Daoy (cell line): ENCODE measurements around the gene FRAS1. TPM values are rescaled to one million over a fixed set of nuclear protein-coding genes. Genes with fewer than 3 reads are reported as not detected.
"Not testable (repeated sequence)": the region's sequence is repeated elsewhere in the genome, so short reads cannot be mapped to it uniquely, and the experiment has no call there.

ENCODE experiments used
- DNase-seq: peaks from one replicate; pipeline ENCODE4 v3.0.0-alpha.2; 2015; ENCODE audit warnings: low read depth
- total RNA-seq: library from RNA; depleted of rRNA; stranded (reverse); fragments of >200 nt; shearing (Covaris generic); gene quantifications from 2 replicates; pipeline ENCODE4 v1.2.3, GENCODE V29; 2014

FRAS1 gene
- total RNA-seq, 1 experiment from 2014 or later: 1.9 TPM

DNA sequence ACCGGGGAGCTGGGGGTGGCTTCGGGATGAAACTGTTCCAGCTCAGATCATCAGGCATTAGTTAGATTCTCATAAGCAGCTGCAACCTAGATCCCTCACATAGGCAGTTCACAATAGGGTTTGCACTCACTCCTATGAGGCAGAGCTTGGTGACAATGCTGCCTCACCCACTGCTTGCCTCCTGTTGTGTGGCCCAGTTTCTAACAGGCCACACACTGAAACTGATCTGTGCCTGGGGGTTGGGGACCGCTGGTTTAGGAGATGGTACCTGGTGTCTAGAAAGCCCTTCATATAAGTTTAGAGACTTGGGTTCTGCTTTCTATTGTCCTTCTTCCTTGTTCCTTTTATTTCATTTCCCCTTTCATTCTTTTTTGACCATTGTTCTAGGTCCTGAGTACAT lies 234.2 kb downstream of the FRAS1 start:
- no peak for DNase-seq

DNA sequence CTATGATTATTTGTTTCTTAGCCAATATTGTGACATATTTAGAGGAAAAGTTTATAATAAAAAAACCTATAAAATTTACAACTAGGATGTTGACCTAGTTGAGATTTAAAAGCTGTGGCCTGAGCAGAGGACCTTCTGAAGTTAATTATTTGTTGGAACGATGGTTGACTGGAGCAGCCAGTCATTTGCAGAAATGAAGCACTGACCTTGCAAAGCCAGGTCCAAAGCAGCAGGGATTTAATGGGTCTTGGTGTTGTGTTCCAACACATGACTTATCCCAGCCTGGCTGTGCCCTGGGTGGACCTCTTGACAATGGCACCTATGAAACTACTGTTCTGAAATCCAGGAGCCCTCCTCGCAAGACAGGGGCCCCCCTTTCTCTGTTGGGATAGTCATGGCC lies 235.2 kb downstream of the FRAS1 start:
- DNase-seq: no peak

DNA sequence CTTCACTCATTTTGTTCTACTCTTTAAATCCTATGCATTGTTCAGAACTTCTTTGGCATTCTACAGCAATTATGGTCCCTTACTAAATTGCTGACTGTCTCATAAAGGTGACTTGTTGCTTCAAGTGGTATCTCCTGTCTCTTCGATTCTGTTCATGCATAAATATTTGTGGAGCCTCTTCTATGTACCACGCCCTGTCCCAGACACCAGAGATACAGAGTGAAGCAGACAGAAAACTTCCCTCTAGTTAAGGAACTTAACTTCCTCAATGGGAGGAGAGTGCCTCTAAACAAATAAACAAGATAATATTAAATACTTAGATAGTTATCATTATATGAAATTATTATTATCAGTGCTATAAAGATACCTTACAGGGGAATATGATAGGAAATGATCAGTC lies 235.7 kb downstream of the FRAS1 start:
- no peak for DNase-seq

DNA sequence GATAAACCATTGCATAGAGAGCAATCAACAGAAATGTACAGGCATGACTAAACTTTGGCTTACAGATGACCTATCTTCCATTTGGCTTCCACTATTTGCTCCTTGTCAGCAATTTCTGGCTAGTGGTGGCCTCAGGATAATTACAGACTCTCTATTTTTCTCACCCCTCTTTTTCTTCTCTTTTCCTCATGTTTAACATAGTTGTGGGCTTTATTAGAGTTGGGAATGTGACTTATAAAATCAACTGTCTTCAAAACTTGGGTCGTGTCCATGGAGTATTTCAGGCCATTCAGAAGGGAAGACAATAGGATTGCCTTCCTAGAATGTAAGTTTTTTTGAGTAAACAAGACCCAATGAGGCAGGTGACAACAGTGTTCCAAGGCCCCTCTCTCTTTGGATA lies 236.2 kb downstream of the FRAS1 start:
- DNase-seq: peak; percentile 10

DNA sequence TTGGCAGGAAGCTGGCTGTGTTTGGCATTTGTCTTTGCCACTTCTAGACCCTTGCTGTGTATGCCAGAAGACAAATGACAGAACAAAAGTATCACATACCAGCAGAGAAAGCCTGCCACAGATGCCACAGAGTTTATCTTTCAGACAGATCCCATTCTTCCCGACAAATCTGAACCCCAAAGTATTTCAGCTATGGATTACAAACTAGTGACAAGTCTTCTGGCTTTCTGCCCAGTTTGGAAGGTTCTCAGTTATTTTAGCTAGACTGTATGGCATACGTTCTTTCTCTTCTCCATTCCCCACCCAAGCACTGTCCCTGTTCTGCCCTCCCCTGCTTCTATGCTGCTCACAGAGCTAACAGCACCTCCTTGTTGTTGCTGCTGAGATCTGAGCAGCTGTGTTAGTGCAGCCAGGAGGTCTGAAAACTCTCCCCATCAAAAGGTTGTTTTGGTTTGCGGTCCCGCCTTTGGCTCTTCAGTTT lies 236.7 kb downstream of the FRAS1 start:
- peak; percentile 78 for DNase-seq

DNA sequence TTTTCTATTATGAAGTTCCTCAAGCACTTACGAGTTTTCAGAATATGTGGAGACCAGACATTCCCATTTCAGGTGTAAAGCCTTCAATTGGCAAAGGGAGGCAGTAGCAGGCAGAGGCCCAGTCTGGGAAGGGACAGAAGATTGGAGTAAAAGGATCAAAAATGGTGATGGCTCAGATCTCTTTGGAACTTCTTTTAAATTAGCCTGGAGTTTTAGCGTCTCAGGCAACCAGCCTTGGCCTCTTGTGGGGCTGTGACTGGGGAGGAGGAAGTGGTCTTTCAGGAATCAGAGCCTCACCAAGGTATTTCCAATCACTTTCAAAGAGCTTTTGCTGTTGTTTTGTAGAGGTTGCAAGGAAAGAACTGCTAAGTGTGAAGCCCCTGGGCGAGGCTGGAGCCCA lies 239.1 kb downstream of the FRAS1 start:
- no peak for DNase-seq

DNA sequence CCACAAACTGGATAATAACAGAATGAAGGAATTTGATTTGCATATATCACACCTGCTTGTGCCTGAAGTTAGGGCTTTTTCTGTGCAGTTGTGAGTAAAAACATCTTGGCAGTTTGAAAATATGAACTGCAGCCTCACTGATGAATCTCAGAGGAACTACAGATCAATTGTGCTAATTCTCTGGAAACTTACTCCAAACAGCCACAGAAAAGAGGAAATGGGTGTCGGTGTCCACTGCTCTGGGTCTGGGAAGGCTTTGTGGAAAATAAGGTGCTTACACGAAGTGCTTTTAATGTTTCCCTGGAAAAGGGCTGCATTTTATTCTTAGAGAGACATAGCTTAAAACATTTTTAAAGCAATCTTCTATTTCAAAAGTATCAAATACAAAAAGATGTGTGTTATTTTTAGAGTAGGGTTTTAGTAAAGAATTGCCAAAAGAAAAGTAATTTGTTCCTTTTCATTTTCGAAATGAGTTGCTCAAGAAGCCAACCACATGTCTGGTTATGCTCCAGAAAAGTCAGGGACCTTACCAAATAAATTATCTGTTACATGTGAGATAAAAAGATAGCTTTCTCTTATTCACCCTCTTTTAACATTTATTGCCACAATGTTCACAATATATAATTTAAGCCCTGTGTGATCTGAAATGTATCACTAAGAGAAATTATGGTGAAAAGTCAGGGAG lies 240.1 kb downstream of the FRAS1 start:
- DNase-seq: no peak

DNA sequence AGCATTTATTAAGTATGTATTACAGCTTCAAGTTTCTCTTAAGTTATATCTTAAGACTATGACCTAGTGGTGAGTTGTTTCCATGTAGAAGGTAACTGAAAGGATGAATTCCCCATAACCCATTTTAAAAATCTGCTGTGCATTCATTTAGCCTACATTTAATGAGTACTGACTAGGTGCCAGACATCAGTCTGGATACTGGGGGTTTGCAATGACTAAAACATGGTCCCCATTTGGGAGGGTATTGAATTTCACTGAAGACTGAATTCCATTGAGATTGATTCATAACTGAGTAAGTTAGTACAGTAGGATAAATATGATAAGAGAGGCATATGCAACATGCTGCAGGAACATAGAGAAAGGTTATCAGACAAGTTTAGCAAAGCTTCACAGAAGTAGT lies 241.5 kb downstream of the FRAS1 start:
- peak; percentile 43 for DNase-seq

DNA sequence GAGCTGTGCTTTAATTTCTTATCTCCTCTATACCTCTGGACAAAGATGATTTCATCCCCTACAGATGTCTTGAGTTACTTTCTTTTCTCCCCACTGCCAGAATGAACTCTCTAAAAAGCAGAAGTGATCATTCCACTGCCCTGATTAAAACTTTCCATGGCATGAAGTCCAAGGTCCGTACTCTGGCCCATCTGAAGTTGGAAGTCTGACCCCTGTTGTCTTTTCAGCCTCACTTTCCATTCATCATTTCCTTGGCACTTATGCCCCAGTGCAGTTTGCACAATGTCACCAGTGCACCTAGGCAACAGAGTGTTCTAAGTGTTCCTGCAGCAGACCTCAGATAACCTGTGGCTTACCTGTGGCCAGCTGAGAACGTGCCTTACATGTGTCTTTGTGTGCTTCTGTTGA lies 242.4 kb downstream of the FRAS1 start:
- DNase-seq: no peak

DNA sequence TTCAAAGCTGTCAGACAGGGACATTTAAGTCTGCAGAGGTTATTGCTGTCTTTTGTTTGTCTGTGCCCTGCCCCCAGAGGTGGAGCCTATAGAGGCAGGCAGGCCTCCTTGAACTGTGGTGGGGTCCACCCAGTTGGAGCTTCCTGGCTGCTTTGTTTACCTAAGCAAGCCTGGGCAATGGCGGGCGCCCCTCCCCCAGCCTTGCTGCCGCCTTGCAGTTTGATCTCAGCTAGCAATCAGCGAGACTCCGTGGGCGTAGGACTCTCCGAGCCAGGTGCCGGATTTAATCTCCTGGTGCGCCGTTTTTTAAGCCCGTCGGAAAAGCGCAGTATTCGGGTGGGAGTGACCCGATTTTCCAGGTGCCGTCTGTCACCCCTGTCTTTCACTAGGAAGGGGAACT lies 250.1 kb downstream of the FRAS1 start:
- DNase-seq: not testable (repeated sequence)

DNA sequence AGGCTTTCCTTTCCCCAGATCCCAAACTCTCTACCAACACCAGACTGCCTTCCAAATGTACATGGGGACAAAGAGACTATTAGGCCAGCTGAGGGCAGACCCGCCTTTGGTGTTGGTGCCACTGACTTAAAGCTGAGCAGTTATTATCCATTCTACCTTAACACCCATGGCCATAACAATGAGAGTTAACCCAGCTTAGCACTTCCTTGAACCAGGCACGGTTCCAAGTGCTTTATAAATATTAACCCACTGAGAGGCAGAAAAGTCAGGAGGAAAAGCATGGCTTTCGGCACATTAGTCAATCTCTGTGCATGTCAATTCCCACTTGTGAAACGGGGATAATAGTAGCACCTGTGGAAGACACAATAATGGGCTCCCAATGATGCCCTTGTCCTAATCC lies 251.4 kb downstream of the FRAS1 start:
- no peak for DNase-seq

DNA sequence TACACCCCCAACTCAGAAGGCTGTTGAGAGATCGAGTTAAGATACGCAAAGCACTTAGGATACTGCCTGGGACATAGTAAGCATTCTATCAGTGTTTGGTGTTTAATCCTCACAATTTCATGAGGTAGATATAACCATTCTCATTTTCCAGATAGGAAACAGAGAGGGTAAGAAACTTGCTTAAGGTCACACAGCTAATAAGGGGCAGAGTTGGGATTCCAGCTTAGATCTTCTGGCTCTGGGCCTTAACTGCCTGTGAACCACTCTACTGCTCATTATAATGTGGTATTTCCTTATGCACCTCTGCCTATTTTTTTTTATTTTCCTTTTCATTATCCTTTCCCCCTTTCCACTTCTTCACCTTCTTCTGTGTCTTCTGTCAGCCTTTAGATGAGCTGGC lies 252.2 kb downstream of the FRAS1 start:
- no peak for DNase-seq

DNA sequence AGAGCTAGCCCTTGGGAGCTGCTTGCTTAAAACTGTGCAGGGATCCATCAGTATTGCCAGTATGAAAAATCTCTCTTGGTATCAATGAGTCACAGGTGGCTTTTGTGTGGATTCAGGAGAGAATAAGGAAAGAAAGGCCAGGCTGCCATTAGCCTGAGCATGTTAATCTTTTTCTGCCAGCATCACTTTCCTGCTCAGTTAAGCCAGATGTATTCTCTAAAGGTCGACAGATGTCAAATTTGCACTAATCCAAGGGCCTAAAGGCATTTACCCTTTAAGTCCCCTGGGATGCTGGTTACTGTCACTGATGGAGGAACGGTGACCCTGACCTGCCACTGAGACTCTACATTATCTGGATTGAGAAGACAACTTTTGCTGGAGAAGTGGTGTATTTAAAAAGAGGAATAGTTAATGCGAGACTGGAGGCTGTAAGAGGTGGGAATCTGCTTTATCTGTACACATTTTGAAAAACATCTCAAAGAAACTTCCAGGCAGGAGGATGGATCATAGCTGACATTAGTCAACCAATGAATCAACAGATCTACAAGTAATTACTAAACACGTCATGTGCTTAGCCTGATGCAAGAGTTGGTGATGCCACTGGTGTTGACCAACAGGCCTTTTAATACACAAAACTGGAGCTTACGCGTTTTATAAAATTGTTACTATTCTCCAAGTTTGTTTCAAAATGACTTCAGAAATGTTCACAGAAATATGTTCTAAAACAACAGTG lies 253.1 kb downstream of the FRAS1 start:
- DNase-seq: no peak

DNA sequence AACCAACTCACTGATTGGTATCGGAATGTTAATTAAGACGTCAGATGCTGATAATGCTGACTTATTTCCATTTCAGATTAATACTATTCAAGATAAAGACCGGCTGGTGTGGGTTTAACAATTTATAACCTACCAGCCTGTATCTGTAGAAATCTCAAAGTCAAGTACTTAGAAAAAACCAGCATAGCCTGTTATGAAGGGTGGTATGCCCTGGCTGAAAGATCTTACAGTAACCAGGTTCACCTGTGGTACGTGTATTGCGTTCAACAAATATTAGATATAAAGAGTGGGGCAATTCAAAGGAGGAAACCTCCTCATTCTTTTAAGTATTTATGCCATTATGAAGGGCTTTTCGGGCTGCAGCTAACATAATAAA lies 253.6 kb downstream of the FRAS1 start:
- DNase-seq: no peak

DNA sequence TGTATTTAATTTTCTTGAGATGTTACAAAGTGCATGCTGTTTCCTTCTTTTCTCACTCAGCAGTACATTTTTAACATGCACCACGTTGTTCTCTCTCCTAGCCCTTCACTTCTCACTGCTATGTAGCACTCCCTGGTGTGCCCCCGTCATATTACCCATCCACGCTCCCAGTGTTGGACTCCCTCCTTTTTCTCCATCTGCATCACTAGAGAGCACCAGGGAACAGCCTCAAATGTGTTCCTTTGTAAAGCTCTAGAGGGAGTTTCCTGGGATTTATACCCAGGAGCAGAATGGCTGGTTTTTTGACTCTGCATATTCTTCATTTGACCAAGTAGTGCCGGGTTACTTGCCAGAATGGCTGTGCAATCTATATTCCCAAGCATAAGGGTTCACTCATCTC lies 254.2 kb downstream of the FRAS1 start:
- no peak for DNase-seq

DNA sequence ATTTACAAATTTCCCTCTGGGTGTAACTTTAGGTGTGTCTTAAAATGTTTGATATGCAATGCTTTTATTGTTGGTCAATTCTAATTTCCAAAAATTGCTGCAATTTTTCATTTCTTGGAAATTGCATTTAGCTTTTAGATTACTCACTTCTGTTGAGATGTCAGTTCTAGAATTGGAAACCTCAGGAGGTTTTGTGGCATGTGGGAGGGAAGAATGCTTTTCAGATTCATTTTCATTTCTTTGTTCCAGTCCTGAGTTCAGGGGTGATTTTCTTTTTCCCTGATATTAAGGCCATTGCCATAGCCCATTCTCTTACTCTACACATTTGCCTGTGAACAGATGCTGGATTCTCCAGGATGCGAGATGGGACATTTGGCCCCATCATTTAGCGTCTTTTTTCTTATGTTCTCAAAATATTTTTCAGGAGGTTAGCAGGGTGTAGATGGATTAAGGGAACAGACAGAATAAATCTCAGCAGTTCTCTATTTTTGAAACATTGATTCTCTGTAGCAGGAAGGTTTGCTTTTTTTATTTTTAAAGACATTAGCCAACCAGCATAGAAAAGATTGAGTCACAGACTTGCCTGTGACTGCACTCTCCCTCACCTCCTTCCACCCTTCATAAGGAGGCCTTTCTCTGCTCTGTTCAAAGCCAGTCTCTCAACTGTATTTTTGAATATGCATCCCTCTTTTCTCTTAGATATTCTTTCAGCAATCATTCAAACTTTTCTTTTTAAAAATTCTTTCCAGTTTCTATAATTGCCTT lies 256.0 kb downstream of the FRAS1 start:
- no peak for DNase-seq

DNA sequence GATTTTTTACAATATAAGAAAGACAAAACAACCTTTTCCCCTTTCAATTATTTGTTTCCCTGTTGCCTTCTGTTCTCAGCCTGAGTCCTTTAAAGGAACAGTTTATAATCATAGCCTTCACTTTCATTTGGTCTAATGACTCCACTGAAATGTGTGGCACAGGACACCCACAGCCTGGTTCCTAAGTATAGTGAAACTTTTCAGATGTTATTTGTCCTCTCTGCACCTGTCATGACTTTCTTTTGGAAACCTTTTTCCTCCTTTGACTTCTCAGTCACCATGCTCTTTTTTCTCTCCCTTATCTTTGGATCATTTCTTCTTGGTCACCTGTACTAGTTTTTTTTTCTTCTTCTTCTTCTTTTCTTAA lies 256.6 kb downstream of the FRAS1 start:
- no peak for DNase-seq

DNA sequence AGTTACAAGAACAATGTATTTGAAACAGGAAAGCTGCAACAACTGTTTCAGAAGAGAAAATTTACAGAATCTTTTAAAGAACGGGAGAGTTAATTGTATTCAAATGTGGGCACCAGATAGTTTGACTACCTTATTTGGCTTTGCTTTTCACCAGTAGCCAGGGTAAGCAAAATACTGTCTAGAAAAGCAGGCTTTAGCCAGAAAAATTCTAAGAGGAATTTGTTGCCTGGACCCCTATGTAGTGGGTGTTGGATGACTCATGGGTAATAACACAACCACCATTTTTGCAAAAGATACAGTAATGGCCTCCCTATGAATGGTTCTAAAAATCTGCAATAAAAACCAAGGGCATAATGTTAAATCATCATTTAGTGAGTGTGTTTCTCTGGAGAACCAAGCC lies 261.0 kb downstream of the FRAS1 start:
- no peak for DNase-seq

DNA sequence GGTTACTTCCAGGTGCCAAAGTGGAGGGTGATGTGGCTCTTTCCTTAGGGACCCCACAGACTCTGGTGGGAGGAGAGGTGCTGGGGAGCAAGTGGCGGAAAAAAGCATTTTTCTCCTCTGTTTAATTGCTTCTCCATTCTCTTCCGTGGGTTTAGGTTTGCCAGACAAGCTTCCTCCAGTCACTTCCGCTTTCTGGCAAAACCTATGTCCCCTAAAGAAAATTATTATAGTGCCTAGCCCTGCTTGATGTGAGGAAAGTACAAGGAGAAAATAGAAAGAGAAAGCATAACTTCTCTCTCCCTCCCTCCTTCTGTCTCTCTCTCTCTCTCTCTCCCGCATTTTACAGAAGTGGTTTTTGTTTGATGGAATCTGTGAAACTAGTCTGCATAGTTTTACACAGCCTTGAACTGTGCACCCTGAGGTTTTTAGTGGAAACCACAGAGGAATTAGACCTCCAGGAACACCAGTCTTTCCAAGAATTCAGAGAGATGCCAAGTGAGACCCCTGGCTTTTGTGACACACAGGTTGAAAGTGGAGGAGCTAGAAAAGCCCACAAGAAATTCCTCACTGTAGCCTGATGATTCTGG lies 263.3 kb downstream of the FRAS1 start:
- no peak for DNase-seq

DNA sequence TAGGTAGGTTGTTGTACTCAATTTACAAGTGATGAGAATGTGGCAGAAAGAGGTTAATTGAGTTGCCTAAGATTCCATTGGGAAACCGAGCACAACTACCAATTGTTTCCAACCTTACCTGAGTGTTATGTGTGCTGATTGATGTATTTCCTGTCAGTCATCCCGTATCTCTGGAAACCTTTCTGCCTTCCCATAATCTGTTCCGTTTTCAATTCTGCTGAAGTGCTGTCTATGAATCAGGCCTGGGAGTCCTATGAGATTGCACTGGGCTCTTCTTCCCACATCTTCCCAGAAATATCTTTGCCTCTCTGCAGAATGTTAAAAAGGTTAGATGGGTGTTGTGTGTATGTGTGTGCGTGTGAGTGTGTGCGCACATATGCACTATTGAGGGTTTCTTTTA lies 264.9 kb downstream of the FRAS1 start:
- no peak for DNase-seq

DNA sequence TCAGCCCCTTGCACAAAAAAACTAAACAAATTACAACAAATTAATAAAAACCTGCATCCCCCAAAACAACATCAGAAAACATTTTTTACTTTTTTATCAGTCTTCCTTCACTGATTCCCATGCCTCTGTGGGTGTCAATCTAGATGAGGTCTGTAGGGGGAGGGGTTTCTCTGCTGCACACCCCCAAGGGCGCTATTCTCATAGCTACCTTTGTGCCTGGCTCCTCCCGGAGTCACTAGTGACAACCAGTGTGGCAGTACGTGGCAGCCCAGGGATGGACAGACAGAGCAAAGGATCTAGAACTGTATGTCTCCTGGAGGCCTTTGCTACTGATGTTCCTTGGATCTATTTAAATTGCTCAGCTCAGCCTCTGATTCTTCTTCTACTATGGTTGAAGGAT lies 266.3 kb downstream of the FRAS1 start:
- no peak for DNase-seq

DNA sequence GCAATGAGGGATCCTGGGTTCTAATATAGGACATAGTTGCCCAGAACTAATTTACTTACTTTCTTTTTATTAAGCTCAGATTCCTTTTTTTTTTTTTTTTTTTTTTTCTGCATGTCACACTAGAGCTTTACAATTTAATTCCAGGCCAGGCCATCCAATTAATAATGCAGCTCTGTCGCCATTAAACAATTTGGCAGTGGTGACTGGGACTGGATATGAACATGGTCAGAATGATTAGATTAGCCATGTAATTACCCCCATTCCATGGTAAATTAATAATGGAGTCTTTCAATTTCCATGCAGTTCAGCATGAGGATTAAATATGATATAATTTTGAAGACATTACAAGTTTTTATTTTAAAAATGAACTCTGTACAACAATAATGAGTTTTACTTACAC lies 267.5 kb downstream of the FRAS1 start:
- no peak for DNase-seq
